Activated B cell treated with CpG ODN at 0.5 μM for 24 hours (primary cell): ENCODE results near the gene METAP1. TPM values are rescaled to one million over a fixed set of nuclear protein-coding genes. Genes with fewer than 3 reads are reported as not detected.
"Not testable (repeated sequence)": the region's sequence is repeated elsewhere in the genome, so short reads cannot be mapped to it uniquely, and the experiment has no call there.

Experiments used
- ATAC-seq: fragments of 200-7000 bp; cut with Tn5 transposase; one replicate; pipeline ENCODE4 v1.10.0; 2021; ENCODE audit warnings: low read depth, mild to moderate bottlenecking, moderate library complexity
- CTCF ChIA-PET: fragments of 350-600 bp; sonication (Branson Sonifier 250); formaldehyde crosslinking; loops from one replicate; lab custom pipeline; 2021; ENCODE audit warnings: antibody characterized with exemption; lab: Charles Lee
- POLR2A ChIA-PET: fragments of 350-600 bp; sonication (Branson Sonifier 250); formaldehyde crosslinking; loops from one replicate; lab custom pipeline; 2021; ENCODE audit warnings: antibody characterized with exemption; lab: Charles Lee
- DNase-seq: peaks from one replicate; pipeline ENCODE4 v3.0.0; 2022
- H3K27ac Mint-ChIP-seq: one replicate; pipeline ENCODE4 v1.8.0; 2020; ENCODE audit warnings: mixed read lengths
- H3K27me3 Mint-ChIP-seq: one replicate; pipeline ENCODE4 v1.8.0; 2021; ENCODE audit warnings: mixed read lengths
- H3K36me3 Mint-ChIP-seq: one replicate; pipeline ENCODE4 v1.8.0; 2021; ENCODE audit warnings: low read depth, mixed read lengths
- H3K4me1 Mint-ChIP-seq: one replicate; pipeline ENCODE4 v1.8.0; 2021; ENCODE audit warnings: mixed read lengths
- H3K4me3 Mint-ChIP-seq: one replicate; pipeline ENCODE4 v1.8.0; 2020; ENCODE audit warnings: mild to moderate bottlenecking, mixed read lengths
- H3K9me3 Mint-ChIP-seq: one replicate; pipeline ENCODE4 v1.8.0; 2020; ENCODE audit warnings: mixed read lengths
- CTCF ChIP-seq: fragments of 200-600 bp; IDR thresholded peaks from one replicate; pipeline ENCODE4 v1.8.0; 2022; ENCODE audit warnings: antibody characterized with exemption, mild to moderate bottlenecking
- intact Hi-C: fragments of 100-400 bp; cut with micrococcal nuclease; formaldehyde crosslinking; loops from one replicate; pipeline ENCODE4 v1.15.1; 2024
- total RNA-seq: library from RNA; stranded (reverse); gene quantifications from 2 replicates; pipeline ENCODE4 v1.2.3, GENCODE V29; 2022

METAP1 gene
- total RNA-seq, 1 donor from 2014 or later = 38.6 TPM

- DNase-seq = no peak
- H3K36me3 Mint-ChIP-seq = peaks cover 61% of the 10 kb centered on the region
- intact Hi-C loops = no loop called here
- no peaks in the 10 kb centered on the region for H3K9me3 Mint-ChIP-seq
- ChIA-PET POLR2A (no interaction called here), CTCF (no interaction called here)
- ATAC-seq = no peak
- no peak overlapping the region for H3K27ac Mint-ChIP-seq
- no peak overlapping the region for H3K4me3 Mint-ChIP-seq
- no peak for TF ChIP-seq CTCF
- no peaks in the 10 kb centered on the region for H3K27me3 Mint-ChIP-seq
- peaks cover 1% of the 10 kb centered on the region for H3K4me1 Mint-ChIP-seq
Observed at GRCh38 chr4:99061048-99061700, 65.7 kb downstream of the METAP1 start.

- Mint-ChIP-seq H3K27me3 (no peaks in the 10 kb centered on the region), H3K36me3 (peaks cover 66% of the 10 kb centered on the region), H3K27ac (no peak overlapping the region), H3K4me3 (no peak overlapping the region), H3K9me3 (no peaks in the 10 kb centered on the region), H3K4me1 (no peaks in the 10 kb centered on the region)
- DNase-seq (no peak), ATAC-seq (no peak)
- TF ChIP-seq CTCF = no peak
- ChIA-PET POLR2A (interaction anchor here (0.9 kb wide), 1 partner anchor 27 kb away, joined by 3 read pairs; no protein-coding TSS in a partner anchor), CTCF (no interaction called here)
- intact Hi-C loops = no loop called here
Observed at GRCh38 chr4:99062120-99062519, 66.6 kb downstream of the METAP1 start.

- intact Hi-C loops, ATAC-seq, H3K27ac Mint-ChIP-seq, DNase-seq, H3K4me1 Mint-ChIP-seq, H3K4me3 Mint-ChIP-seq, H3K27me3 Mint-ChIP-seq, H3K9me3 Mint-ChIP-seq: not testable (repeated sequence)
- POLR2A ChIA-PET = interaction anchor here (0.6 kb wide), 1 partner anchor 553 kb away, joined by 3 read pairs; no protein-coding TSS in a partner anchor
- CTCF ChIA-PET = interaction anchor here (1.0 to 1.3 kb wide), 2 partner anchors 9 kb away, joined by 3 to 4 read pairs; no protein-coding TSS in a partner anchor
- H3K36me3 Mint-ChIP-seq = peaks cover 54% of the 10 kb centered on the region
Observed at GRCh38 chr4:99065521-99065920, 70.0 kb downstream of the METAP1 start.

- Mint-ChIP-seq H3K27ac (no peak overlapping the region), H3K9me3 (no peaks in the 10 kb centered on the region), H3K27me3 (no peaks in the 10 kb centered on the region), H3K36me3 (peaks cover 53% of the 10 kb centered on the region), H3K4me1 (no peaks in the 10 kb centered on the region), H3K4me3 (no peak overlapping the region)
- ChIA-PET CTCF (interaction anchor here (1.4 kb wide), 1 partner anchor 11 kb away, joined by 7 read pairs; no protein-coding TSS in a partner anchor), POLR2A (no interaction called here)
- DNase-seq (no peak), ATAC-seq (no peak)
- intact Hi-C loops = no loop called here
- TF ChIP-seq CTCF = no peak
Observed at GRCh38 chr4:99067617-99068016, 72.1 kb downstream of the METAP1 start.

- POLR2A ChIA-PET = no interaction called here
- Mint-ChIP-seq H3K36me3 (peaks cover 64% of the 10 kb centered on the region), H3K27me3 (no peaks in the 10 kb centered on the region), H3K9me3 (no peaks in the 10 kb centered on the region), H3K4me3 (no peak overlapping the region), H3K27ac (no peak overlapping the region), H3K4me1 (no peaks in the 10 kb centered on the region)
- TF ChIP-seq CTCF = no peak
- DNase-seq = no peak
- CTCF ChIA-PET = no interaction called here
- ATAC-seq = no peak
- intact Hi-C loops = no loop called here
Observed at GRCh38 chr4:99071159-99071558, 75.6 kb downstream of the METAP1 start.
